DMS53 treated with DMSO at 0.1 percent for 48 hours (cell line): ENCODE data around the gene GFRA1.

ENCODE experiments used
- DNase-seq: peaks from one replicate; lab custom pipeline; 2025; ENCODE audit not compliant: unreplicated experiment; lab: John Stamatoyannopoulos, UW

The GFRA1 gene

DNA sequence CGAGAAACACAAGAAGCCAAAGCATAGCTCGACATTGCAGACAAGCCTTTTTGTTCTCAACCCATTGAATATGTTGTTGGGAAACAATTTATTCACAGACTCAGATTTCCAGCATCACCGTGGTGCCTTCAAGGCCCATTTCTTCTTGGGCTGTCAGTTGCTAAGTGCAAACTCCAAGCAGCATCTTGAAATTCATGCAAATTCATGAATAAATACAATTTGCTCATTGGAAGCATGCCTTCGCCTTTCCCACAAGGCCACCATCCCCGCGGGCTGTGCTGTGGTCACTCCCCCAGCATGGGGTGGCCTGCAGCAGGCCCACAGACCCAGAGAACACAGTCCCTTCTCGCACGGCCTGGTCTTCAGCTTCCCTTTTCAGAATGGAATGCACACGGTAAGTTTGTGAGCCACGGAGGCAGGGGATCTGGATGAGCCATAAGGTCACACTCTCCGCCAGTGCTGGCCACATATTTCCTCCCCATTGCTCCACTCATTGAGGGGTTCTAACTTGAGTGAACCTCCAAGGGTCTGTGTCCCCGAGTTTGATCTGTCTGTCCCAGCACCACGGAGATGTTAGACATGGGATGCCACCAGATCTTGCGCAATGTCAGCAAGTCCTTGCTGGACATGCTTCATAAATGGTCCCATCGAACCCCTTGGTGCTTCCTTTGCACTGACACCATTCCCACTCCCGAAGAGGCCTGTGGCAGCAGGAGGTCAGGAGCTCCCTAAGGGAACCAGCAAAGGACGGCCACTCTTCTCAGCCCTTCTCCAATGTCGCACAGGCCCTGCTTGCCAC is 109.5 kb downstream of the GFRA1 start:
- DNase-seq = no peak

- DNase-seq = no peak
Measured at GRCh38 chr10:116162851-116163250, 110.2 kb downstream of the GFRA1 start.

- DNase-seq = no peak
Measured at GRCh38 chr10:116160271-116160670, 112.7 kb downstream of the GFRA1 start.

DNA sequence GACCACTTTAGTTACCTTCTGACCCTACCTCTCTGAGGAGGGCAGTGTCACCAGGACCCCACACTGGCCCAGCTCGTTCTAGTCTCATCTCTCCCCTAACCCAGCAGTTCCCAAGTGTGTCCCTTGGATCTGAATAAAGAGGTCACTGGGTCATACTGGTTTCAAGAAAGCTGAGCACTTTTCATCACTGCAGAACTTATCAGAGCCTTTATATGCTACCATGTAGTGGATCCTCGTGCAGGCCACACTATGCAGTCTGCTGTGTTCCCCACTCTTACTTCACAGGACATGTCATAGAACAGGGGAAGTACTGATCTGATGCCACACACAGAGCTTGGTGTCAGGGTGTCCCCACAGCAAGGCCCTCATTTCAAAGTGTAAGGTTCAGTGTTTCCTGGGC is 113.8 kb downstream of the GFRA1 start:
- no peak for DNase-seq

- no peak for DNase-seq
Measured at GRCh38 chr10:116158036-116158435, 115.0 kb downstream of the GFRA1 start.

- DNase-seq = no peak
Measured at GRCh38 chr10:116157485-116157884, 115.5 kb downstream of the GFRA1 start.

GRCh38 chr10:116156819-116157218 is 116.2 kb downstream of the GFRA1 start:
- DNase-seq = no peak

GRCh38 chr10:116155191-116155590 is 117.8 kb downstream of the GFRA1 start:
- DNase-seq = no peak

DNA sequence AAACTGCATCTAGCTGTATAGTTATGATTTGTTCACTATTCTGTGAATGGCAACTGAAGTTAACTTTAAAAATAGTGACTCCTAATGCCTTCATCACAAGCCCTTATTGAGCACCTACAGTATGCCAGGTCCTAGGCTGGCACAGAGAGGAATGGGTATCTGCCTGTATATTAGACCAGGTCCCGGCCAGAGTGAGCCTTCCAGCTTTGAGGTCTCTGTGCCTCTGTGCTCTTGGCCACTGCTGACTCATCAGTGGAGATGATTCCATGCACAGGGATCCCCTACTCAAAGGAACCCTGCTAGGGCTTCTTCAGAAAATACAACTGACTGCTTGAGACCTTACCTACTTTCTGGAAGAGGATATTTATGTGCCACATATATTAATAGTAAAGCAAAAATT is 118.4 kb downstream of the GFRA1 start:
- no peak for DNase-seq

DNA sequence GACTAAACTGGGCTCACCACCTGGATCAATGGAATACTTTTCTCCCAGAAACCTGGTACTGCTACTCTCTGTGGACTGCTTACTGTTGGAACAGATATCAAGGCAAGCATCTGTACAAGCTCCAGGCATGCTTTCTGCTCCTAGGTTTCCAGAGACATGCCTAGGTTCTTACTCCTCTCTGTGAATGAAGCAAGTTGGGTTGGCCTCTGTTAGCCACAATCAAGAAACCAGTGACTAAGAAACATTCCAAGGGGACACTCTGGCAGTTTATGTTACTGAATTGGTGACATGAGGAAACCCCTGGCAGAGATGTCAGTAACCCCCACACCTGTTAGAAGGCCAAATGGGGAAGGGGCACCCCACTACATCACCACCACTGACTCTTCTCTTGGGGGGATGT is 121.9 kb downstream of the GFRA1 start:
- no peak for DNase-seq

DNA sequence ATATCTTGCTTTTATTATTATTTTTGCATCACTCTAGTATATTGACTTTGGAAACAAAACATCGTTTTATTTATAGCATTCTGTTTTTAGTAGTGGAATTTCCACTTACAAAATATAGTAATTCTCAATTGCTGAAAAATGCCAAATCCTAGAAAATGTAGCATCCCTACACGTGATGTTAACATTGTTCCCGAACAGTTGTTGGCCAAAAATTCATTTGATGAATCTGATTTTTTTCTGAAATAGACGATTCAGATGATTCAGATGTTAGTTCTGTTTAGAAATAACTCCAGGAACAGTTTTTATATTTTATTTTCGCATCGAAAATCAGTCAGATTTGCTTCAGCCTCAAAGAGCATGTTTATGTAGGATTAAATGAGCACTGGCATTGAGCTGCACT is 122.4 kb downstream of the GFRA1 start:
- no peak for DNase-seq

DNA sequence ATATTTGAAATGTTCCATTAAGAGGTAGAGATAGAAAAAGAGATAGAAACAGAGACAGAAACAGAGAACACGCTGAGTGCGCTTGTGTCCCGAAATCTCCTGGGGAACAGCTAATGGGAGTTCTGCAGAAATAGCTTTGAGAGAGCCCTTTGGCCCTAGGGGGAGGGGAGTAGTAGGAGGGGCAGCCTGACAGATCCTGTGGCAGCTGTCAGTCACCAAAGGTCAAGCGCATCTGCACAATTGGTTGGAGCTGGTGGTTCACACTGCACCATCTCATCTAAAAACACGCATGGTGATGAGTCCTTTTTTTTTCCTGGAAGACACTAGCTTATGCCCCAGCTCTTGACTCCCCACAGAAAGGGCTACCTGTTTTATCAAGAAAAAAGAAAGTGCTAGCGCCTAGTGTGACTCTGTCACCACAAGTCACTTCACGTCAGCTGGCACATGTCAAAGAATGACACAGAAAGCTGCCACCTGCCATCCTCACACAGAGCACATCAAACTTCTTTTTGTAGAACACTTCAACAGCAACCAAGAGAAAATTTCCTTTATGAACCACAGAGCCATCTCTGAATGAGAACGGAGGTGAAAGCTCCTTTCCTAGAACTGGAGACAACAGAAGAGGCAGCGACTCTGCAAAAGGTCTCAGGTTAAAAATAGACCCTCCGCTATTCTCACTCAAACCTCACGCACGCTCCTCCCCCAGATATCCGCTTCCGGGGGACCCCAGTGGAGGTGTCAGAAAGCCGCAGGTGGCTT is 125.7 kb downstream of the GFRA1 start:
- no peak for DNase-seq

DNA sequence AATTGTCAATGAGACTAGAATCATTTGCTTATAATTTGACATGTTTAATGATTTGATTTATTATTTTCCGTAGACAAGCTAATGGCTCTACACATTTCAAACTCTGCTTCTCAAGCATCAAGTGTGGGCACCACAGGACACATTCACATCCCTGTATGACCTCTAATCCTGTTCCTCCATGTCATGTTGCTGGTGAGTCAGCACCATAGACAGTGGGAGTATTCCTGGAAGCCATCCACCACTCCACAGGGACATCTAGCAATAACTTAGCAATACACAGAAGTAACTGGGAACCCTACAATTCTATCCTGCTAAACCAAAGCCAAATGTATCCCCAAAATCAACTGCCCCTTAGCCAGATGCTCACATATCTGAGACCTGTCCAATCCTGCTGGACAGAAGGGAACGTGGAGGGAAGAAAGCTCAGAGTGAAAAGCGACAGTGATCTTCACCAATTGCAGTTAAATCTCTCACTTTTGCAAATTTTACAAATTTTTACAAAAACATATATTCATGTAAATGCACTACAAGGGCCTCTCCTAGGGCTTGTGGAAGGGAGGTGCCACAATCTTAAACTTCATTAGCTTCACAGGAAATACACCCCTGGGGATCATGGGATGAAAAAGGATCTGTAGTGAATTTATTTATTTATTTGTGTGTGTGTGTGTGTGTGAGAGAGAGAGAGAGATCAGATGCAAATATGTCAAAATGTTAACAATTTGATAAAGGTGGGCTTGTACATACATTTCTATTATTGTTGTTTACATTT is 126.5 kb downstream of the GFRA1 start:
- DNase-seq = no peak

DNA sequence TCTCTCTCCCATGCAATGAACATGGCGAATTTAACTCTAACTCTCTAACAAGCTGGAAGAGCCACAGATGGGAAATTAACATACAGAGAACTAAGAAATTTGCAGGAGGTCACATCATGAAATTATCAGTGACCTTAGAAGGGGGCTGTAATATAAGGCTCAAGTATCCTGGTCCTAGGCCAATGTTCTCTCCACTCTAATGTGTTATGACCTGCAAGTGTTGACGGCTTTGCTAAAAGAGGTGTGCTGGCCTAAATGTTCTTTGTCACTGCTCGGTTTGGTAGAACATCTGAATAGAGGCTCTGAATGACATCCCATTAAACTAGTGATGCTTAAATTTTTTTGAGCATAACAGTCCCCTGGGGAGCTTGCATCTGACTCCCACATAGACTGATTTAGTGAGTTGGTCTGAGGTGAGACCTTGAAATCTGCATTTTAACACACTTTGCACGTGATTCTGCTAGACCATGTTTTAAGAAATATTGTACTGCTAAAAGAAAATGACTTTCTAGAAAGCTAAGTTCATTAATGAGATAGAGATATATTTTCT is 129.3 kb downstream of the GFRA1 start:
- no peak for DNase-seq

GRCh38 chr10:116141855-116142254 is 131.2 kb downstream of the GFRA1 start:
- DNase-seq = no peak

DNA sequence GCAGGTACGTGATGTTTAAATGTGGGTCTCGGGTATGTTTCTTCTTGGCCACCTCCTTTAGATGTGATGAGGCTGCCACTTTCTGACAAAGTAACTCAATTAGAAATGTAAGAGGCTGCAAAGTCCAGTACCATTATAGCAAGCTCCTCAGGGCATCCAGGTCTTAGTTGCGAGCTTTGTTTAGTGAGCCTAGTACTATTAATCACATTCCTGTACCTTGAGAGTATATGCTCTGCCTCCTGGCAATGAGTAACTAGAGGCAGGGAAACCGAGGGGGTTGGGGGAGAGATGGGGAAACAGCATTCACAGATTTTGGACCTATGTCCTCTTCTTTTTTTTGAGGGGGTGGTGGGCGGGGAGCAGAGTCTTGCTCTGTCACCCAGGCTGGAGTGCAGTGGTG is 131.8 kb downstream of the GFRA1 start:
- DNase-seq = no peak

GRCh38 chr10:116139886-116140285 is 133.1 kb downstream of the GFRA1 start:
- no peak for DNase-seq

- no peak for DNase-seq
Measured at GRCh38 chr10:116138897-116139296, 134.1 kb downstream of the GFRA1 start.

DNA sequence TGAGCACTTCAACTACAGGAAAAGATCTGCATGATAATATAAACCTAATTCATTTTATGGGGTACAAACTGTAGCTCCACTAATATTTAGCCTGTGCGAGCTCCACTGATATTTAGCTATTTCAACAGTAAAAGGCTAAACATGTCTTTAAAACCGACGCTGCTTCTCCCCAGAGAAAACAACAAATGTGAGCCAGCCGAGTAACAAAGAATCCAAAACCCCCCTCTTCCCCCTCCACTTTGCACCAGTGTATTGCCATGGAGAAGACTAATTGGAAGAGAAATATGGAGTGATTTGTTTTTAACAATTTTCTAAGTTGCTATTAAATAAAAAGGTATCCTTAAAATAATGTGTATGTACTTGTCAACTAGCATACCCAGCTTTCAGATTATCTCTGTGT is 136.7 kb downstream of the GFRA1 start:
- DNase-seq = no peak

GRCh38 chr10:116134322-116134721 is 138.7 kb downstream of the GFRA1 start:
- DNase-seq = no peak

GRCh38 chr10:116133634-116134033 is 139.4 kb downstream of the GFRA1 start:
- no peak for DNase-seq
